GM19025 (cell line): ENCODE data around the gene GAPT.
"Not testable (repeated sequence)": the region's sequence is repeated elsewhere in the genome, so short reads cannot be mapped to it uniquely, and the experiment has no call there.

Experiments
- ATAC-seq: cut with Tn5 transposase; IDR thresholded peaks from one replicate; pipeline ENCODE4 v1.9.1; 2021; ENCODE audit warnings: mild to moderate bottlenecking, low read depth, moderate library complexity; ENCODE audit not compliant: unreplicated experiment

The GAPT gene

DNA sequence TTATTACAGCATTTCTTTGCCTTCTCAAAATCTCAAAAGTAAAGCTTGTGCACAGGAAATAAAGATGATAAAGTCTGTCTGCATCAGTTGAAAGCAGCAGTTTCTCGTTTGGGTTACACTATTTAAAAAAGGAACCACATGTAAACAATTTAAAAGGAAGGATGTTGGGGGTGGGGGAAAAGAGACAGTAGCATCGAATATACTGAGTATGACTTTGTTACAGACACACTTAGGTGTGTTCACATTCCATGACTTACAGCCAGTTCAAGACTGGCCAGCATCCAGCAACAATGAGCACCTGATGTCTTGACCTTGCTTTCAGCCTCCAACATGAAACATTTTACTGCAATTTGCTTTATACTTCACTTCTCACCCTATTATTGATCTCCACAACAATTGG, 8.7 kb downstream of the GAPT start:
- no peak for ATAC-seq

DNA sequence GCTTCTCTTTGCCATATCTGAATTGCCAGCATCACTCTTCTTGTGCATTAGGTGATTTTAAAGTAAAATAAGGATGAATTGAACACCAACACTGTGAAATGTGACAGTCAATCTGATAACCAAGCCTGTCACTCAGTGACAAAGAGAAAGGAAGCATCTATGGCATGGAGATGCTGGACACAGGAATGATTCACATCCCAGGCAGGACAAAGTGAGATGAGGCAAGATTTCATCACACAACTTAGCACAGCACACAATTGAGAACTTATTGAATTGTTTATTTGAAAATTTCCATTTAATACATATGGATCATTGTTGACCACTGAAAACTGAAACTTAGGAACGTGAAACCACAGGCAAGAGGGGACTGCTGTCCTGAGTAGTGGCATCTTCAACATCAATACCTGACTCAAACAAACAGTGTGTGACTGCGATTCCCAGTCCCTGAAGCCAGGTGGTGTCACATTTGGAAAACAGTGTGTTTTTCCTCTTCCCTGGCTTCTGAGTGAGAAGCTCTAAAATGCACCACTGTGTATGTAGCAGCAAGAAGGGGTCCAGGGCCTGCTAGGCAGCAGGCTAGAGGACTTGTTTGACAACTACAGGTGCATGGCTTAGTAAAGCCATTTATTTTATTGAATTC, 10.7 kb downstream of the GAPT start:
- no peak for ATAC-seq

DNA sequence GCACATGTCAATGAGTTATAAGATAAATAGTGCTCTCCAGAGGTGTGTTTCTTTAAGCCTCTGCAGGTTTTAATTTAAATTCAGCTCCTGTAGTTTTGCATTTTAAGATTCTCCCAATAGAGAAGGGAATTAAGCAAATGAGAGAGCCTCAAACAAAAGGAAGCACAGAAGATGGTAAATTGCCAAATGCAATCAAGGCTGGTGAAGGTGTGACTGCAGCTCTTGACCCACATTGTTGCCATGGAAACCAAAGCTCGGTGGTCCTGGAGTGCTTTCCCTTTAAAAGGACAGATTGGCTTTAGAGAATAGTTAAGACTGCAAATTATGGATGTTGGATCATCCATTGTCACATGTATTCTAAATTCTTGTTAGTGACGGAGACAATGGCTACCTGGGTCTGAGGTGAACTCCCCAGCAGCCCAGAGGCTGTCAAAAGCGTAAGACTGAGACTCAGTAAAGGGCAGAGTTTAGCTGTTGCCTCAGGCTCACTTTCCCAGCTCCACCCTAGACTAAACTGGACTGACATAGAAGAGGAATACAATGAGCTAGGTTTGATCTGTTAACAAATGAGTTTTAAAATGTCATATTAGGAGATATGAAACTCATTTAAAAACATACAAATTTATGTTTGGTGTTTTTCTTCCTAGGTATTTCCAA, 12.3 kb downstream of the GAPT start:
- ATAC-seq: no peak

DNA sequence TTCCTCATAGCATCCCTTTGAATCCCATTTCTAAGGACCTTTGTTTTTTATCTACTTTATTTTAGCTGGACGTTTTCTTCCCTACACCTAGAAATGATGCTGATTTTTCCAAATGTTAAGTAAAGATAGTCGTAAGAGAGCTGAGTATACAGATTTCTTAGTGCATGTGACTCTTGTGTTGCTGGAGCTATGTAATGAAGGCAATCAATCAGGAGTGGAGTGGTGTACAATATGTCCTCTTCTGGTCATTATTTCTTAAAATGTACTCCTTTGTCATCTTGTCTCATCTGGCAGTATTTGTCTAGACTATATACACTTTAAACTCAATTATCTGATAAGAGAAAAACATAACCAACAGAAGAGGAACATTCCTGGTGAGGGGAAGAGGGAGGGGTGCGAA, 13.5 kb downstream of the GAPT start:
- no peak for ATAC-seq

DNA sequence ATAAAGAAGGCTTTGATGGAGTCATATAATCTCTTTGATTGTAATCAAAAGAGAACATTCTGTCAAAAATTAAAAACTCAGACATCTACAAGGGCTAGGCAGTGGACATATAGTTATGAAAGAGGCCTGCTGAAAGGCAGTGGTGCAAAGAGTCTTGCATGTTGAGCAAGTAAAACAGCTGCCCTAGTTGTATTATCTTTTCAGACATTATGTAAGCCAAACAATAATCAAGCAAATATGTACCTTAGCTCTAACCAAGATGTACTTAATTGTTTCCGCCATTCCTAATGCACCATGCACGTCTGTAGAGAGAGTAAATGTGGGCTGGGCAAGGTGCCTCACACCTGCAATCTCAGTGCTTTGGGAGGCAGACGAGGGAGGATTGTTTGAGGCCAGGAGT, 14.3 kb downstream of the GAPT start:
- ATAC-seq: no peak

DNA sequence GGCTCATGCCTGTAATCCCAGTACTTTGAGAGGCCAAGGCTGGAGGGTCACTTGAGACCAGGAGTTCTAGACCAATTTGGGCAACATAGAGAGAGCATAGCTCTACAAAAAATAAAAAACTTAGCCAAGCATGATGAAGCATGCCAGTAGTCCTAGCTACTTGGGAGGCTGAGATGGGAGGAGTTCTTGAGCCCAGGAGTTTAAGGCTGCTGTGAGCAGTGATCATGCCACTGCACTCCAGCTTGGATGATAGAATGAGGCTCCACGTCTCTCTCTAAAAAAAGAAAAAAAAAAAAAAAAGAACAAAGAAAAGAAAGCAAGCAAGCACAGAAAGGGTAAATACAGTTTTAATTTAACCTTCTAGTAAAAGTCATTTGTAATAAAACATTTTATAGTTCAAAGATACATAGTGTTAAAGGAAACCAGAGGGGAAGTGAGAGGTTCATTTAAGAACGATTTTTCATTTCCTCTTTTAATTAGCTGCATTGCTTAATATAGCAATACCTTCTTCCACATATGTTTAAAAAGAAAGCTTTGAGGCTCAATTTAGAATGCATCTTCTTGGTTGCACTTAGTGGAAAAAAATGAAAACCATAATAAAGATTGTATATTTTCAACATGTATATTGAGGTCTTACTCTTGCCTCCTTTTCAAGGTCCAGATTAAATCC, 14.9 kb downstream of the GAPT start:
- ATAC-seq: no peak

DNA sequence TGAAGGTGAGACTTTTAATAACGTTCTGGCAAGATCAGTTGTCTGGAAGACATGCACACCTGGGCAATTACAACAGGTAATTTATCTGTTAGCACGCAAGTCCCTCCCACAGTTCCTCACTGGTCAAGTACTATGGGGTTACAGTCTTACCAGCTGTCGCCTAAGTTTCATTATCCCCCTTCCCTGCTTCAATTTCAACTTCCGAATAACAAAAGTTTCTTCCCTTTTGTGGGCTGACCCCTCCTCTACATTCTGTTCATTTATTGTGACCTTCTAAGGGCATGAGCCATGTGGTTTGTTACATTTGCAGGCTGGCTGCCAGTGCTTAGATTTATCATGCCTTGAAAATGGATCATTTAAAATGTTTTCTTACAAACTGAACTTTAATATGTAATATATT, 16.5 kb downstream of the GAPT start:
- ATAC-seq: no peak

DNA sequence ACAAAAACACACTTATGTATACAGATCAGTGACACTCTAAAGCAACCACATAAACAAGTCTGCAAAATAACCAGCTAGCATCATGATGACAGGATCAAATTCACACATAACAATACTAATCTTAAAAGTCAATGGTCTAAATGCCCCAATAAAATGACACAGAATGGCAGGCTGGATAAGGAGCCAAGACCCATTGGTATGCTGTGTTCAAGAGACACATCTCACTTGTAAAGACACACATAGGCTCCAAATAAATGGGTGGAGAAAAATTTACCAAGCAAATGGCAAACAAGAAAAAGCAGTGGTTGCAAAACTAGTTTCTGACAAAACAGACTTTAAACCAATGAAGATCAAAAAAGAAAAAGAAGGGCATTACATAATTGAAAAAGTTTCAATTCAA, 26.0 kb downstream of the GAPT start:
- ATAC-seq: no peak

DNA sequence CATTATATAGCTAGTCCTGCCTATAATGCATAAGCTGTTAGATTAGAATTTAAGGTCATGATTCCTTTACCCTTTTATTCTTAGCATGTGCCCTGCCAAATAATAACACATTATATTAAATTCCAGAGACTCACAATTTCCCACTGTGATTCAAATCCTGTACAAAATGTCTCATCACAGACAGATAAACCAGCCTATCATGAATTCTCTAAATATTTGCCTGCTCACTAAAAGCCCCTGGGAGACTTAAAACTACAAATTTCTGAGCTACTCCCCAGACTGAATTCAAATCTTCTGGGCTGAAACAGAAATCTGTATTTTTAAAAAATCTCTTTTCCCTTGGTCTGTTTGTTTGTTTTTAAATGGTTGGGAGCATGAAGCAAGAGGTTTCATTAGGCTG, 32.7 kb downstream of the GAPT start:
- ATAC-seq: no peak

DNA sequence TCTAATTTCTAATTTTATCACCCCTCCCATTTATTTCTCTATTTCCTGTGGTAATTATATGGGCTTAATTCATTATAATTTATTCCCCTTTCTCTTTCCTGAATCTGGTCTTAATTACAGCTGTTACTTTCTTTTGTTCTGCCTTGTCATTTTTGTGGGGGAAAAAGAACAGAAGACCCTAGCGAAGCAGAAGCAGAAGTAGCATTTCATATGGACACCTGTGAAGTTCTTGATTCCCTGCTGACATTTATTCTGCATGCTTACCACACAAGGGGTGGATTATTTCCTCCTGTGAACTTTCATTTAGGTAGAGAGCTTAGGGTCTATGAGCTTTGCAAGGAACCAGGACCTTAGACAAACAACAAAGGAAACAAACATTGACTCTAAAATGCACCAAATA, 33.3 kb downstream of the GAPT start:
- ATAC-seq: no peak

DNA sequence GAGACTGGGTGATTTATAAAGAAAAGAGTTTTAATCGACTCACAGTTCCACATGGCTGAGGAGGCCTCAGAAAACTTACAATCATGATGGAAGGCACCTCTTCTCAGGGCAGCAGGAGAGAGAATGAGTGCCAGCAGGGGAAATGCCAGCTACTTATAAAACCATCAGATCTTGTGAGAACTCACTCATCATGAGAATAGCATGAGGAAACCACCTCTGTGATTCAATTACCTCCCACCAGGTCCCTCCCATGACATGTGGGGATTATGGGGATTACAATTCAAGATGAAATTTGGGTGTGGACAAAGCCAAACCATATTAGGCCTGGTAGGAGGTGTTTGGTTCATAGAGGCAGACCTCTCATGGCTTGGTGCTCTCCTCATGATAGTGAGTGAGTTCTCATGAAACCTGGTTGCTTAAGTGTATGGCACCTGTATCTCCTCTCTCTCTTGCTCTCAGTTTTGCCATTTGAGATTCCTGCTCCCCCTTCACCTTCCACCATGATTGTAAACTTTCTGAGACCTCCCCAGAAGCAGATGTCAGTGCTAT, 39.8 kb downstream of the GAPT start:
- no peak for ATAC-seq

DNA sequence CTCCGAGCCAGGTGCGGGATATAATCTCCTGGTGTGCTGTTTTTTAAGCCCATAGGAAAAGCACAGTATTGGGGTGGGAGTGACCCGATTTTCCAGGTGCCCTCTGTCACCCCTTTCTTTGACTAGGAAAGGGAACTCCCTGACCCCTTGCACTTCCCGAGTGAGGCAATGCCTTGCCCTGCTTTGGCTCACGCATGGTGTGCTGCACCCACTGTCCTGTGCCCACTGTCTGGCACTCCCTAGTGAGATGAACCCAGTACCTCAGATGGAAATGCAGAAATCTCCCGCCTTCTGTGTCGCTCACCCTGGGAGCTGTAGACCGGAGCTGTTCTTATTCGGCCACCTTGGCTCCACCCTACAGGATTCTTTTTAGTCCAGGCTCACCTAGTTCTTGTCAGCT, 50.7 kb downstream of the GAPT start:
- ATAC-seq: not testable (repeated sequence)

DNA sequence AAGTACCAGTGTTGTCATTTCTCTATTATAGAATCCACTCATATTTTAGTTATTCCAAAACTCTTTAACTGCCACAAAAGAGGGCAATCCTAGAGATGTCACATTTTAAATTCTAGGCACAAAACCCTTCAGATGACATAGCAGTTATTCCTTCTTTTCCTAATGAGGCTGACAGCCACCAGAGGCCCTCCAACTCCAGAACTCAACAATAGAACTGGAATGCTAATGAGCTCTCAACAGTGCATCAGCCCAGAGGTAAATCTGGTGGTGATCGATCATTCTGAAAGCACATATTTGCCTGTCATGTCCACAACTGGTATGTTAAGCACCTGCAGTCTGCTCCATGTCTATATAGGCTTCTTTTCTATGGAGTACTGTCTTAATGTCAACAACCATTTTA, 51.5 kb downstream of the GAPT start:
- no peak for ATAC-seq

DNA sequence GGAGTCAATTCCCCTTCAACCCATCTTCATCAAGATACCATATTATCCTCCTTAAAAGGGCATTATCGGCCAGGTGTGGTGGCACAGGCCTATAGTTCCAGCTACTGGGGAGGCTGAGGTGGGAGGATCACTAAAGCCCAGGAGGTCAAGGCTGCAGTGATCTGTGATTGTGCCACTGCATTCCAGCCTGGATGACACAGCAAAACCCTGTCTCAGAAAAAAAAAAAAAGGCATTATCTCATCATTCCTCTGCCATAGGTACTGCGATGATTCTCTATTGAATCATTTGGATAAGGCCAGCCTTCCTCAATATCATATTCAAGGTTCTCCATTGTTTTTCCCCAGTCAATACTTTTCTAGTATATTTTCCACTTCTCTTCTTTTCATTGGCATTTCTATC, 52.5 kb downstream of the GAPT start:
- ATAC-seq: no peak

DNA sequence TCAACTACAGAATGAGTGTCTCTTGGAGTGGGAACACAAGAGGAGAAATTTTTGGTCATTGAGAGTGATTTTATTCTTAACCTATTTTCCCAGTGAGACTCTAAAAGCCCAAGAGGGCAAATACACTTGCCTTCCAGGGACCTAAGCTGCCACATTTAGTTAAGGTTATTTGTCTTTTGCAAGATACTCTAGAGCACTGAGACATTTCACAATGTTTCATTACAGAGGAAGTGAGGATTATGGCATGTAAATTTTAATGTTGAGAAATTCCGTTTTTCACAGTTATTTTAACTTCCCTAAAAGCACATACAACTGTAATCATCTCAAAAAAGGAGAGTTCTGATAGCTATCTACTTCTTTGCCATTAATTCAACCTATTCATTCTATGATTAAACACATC, 53.0 kb downstream of the GAPT start:
- ATAC-seq: no peak

DNA sequence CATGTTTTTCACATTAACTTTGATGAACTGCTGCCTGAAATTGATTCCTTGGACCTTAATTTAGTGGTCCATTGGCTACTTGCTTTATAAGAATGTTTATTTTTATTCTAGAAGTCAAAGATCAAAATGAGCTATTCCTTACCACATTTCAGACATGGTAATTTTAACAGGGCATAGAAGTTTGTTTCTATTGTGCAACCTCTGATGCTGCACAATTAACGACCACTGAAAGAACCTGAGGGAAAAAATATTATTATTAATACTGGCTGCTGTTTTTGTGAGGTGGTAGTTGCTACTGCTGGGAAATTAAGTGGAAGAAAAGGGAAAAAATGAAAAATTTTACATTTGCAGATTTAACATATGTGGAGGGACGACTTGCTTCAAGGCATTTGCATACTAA, 53.7 kb downstream of the GAPT start:
- no peak for ATAC-seq

DNA sequence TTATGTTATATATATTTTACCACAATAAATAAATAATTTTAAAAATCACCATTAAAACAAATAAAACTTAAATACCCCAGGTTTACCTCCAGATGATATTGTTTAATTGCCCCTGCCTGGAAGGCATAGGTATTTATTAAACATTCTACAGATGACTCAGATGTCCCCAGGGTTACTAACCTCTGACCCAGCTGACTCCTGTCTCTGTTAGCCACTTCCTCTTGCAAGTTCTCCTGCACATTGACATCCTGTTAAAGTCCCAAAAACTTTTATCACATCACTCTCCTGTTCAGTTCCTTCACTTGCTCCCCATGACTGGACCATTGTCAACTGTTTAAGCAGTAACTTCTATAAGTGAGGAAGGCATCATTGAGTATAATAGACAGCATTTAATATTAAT, 54.7 kb downstream of the GAPT start:
- peak; percentile 89 for ATAC-seq
